Upper lobe of left lung (tissue), 6 donors: ENCODE results near the gene TYMP. TPM values are rescaled to one million over a fixed set of nuclear protein-coding genes. Genes with fewer than 3 reads are reported as not detected.

ENCODE experiments used
- ATAC-seq, 2 donors: fragments of 200-7000 bp; cut with Tn5 transposase; one replicate each; pipeline ENCODE4 v1.9.1; 2022; ENCODE audit warnings: mild to moderate bottlenecking in 2 of 2, moderate library complexity in 2 of 2; ENCODE audit not compliant: low FRiP score in 2 of 2
- DNase-seq, 2 donors: peaks; one replicate each; pipeline ENCODE4 v3.0.0-alpha.2; 2019 to 2020
- H3K27ac ChIP-seq, 4 donors: fragments of 200-600 bp; sonication (generic); one replicate each; pipeline ENCODE4 v1.5.1; 2016 to 2019
- H3K27me3 ChIP-seq, 4 donors: fragments of 200-600 bp; sonication (generic); one replicate each; pipeline ENCODE4 v1.5.1; 2017 to 2019
- H3K36me3 ChIP-seq, 4 donors: fragments of 200-600 bp; sonication (generic); one replicate each; pipeline ENCODE4 v1.5.1; 2016 to 2019
- H3K4me1 ChIP-seq, 4 donors: fragments of 200-600 bp; sonication (generic); one replicate each; pipeline ENCODE4 v1.5.1; 2018 to 2019
- H3K4me3 ChIP-seq, 4 donors: fragments of 200-600 bp; sonication (generic); one replicate each; pipeline ENCODE4 v1.5.1; 2017 to 2019; ENCODE audit warnings: mild to moderate bottlenecking in 2 of 4, moderate library complexity in 1 of 4
- H3K9me3 ChIP-seq, 4 donors: fragments of 200-600 bp; sonication (generic); one replicate each; pipeline ENCODE4 v1.5.1; 2018 to 2019
- CTCF ChIP-seq, 6 experiments: fragments of 450-650 bp in 4 of 6; fragments of 200-600 bp in 2 of 6; sonication (generic) in 2 of 6; IDR thresholded peaks; one replicate each; pipeline ENCODE4 v1.5.1; 2016 to 2019; ENCODE audit warnings: antibody characterized with exemption in 6 of 6
- EP300 ChIP-seq, 4 donors: sonication (generic); formaldehyde crosslinking; IDR thresholded peaks; one replicate each; pipeline ENCODE4 v1.5.1; 2017; ENCODE audit warnings: antibody characterized with exemption in 4 of 4, control low read depth in 2 of 4
- POLR2A ChIP-seq, 4 donors: fragments of 450-650 bp; IDR thresholded peaks; one replicate each; pipeline ENCODE4 v1.5.1; 2016 to 2017; ENCODE audit warnings: antibody characterized with exemption in 4 of 4, mild to moderate bottlenecking in 2 of 4
- POLR2AphosphoS5 ChIP-seq, 2 donors: sonication (generic); formaldehyde crosslinking; IDR thresholded peaks; one replicate each; pipeline ENCODE4 v1.5.1; 2017; ENCODE audit warnings: antibody characterized with exemption in 2 of 2
- WGBS, 2 donors: methylation state at CpG; one replicate each; pipeline ENCODE4 v1.1.5; 2017 to 2018; 5-methylcytosine and 5-hydroxymethylcytosine counted together
- total RNA-seq, 6 donors: library from RNA; depleted of rRNA in 4 of 6; stranded (reverse); fragments of >200 nt in 4 of 6; gene quantifications; one replicate each; pipeline versions ENCODE4 v1.1.0 to v1.2.1, GENCODE V29; 2016 to 2021
- donor health status: DM: no; HTN: no; CAD: no; lungs with moderate emphysema.
- donor health status: DM: no; HTN: yes; CAD: no; lungs with severe emphysema.

TYMP gene
- total RNA-seq, 6 donors from 2014 or later = 162 to 346 (median 248) TPM

DNA sequence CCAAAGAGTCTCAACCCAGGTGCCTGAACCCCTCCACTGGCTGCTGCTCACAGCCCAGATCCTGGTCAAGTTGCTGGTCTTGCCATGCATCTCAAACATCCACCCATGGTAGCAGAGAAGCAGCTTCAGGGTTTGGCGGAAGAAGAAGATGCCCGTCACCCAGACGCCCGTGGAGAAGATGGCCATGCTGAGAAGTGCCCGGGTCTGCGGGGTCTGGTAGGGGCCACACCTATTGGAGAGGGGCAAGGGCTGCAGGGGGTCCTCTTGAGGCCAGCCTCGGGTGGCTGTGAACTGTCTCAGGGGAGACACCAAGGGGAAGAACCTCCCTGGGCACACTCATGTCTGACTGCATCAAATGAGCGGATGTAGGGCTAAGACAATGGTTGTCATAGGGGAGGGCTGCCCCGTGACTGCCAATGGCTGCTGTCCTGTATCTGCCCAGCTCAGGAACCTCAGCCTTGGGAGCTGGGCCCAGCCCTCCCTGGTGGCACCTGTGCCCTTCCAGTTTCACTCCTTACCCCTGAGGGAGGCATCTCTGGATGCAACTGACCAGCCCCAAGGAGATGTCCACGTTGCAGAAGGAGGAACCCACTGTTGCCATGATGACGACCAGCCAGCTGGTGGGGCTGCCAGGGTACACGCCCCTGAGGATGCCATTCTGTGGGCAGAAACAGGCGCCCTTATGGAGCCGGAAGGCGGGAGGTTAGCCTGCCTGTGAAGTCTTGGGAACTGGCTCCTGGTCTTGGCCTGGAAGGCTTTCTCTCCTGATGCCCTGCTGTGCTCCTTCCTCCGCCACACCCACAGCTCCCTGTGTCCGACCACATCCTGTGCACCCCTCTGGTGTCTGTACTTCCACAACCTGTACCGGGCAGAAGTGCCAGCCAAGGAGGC, 47.2 kb upstream of the TYMP start:
- Histone ChIP-seq H3K27ac (no peak overlapping the region), H3K9me3 (no peaks in the 10 kb centered on the region), H3K4me1 (peaks cover 16 to 29% (median 20%) of the 10 kb centered on the region in 4 donors), H3K36me3 (peaks cover 0 to 16% (median 10%) of the 10 kb centered on the region in 4 donors), H3K4me3 (no peak overlapping the region), H3K27me3 (no peaks in the 10 kb centered on the region)
- no peak for ATAC-seq
- WGBS, 2 donors = 80 to 90% methylated on average over 11 to 18 of the region's 18 CpGs
- TF ChIP-seq CTCF (IDR thresholded peaks at IDR 0.05) = no peak
- no peak for TF ChIP-seq POLR2AphosphoS5 (IDR thresholded peaks at IDR 0.05)
- no peak for TF ChIP-seq EP300 (IDR thresholded peaks at IDR 0.05)
- TF ChIP-seq POLR2A (IDR thresholded peaks at IDR 0.05) = no peak
- no peak for DNase-seq

- peaks cover 8 to 19% (median 11%) of the 10 kb centered on the region in 4 donors for H3K4me1 ChIP-seq
- DNase-seq (no peak), ATAC-seq (no peak)
- H3K4me3 ChIP-seq = no peak overlapping the region
- no peak overlapping the region for H3K27ac ChIP-seq
- H3K9me3 ChIP-seq = no peaks in the 10 kb centered on the region
- WGBS, 2 donors = 69 to 86% methylated on average over 5 of the region's 5 CpGs
- H3K27me3 ChIP-seq = no peaks in the 10 kb centered on the region
- TF ChIP-seq CTCF (IDR thresholded peaks at IDR 0.05) (peak in 1 of 6 experiments; percentile 14), POLR2AphosphoS5 (IDR thresholded peaks at IDR 0.05) (no peak)
- H3K36me3 ChIP-seq = peaks cover 0 to 21% (median 13%) of the 10 kb centered on the region in 4 donors
Observed at GRCh38 chr22:50576070-50576469, 46.3 kb upstream of the TYMP start.

GRCh38 chr22:50575426-50575941, 45.7 kb upstream of the TYMP start:
- H3K9me3 ChIP-seq = no peaks in the 10 kb centered on the region
- no peaks in the 10 kb centered on the region for H3K27me3 ChIP-seq
- H3K4me1 ChIP-seq = peaks cover 8 to 15% (median 11%) of the 10 kb centered on the region in 4 donors
- no peak overlapping the region for H3K27ac ChIP-seq
- TF ChIP-seq POLR2AphosphoS5 (IDR thresholded peaks at IDR 0.05) = no peak
- no peak for TF ChIP-seq POLR2A (IDR thresholded peaks at IDR 0.05)
- TF ChIP-seq EP300 (IDR thresholded peaks at IDR 0.05) = no peak
- TF ChIP-seq CTCF (IDR thresholded peaks at IDR 0.05) = no peak
- peaks cover 0 to 25% (median 14%) of the 10 kb centered on the region in 4 donors for H3K36me3 ChIP-seq
- 91 to 92% methylated on average over 8 of the region's 8 CpGs for WGBS, 2 donors
- no peak overlapping the region for H3K4me3 ChIP-seq
- DNase-seq (no peak), ATAC-seq (no peak)

- 93 to 94% methylated on average over 7 to 11 of the region's 11 CpGs for WGBS, 2 donors
- TF ChIP-seq POLR2AphosphoS5 (IDR thresholded peaks at IDR 0.05) = no peak
- ATAC-seq (no peak), DNase-seq (no peak)
- peaks cover 8 to 15% (median 11%) of the 10 kb centered on the region in 4 donors for H3K4me1 ChIP-seq
- H3K27ac ChIP-seq = no peak overlapping the region
- H3K27me3 ChIP-seq = no peaks in the 10 kb centered on the region
- H3K4me3 ChIP-seq = no peak overlapping the region
- no peaks in the 10 kb centered on the region for H3K9me3 ChIP-seq
- peaks cover 0 to 32% (median 14%) of the 10 kb centered on the region in 4 donors for H3K36me3 ChIP-seq
Observed at GRCh38 chr22:50574383-50574755, 44.6 kb upstream of the TYMP start.

GRCh38 chr22:50573491-50574382, 43.9 kb upstream of the TYMP start:
- H3K4me1 ChIP-seq = peaks cover 8 to 14% (median 9%) of the 10 kb centered on the region in 4 donors
- 93 to 97% methylated on average over 11 to 26 of the region's 26 CpGs for WGBS, 2 donors
- no peaks in the 10 kb centered on the region for H3K27me3 ChIP-seq
- DNase-seq (peak in 1 of 2 donors; percentile 65), ATAC-seq (no peak)
- H3K9me3 ChIP-seq = no peaks in the 10 kb centered on the region
- H3K36me3 ChIP-seq = peaks cover 4 to 32% (median 12%) of the 10 kb centered on the region in 4 donors
- TF ChIP-seq POLR2A (IDR thresholded peaks at IDR 0.05) (no peak), EP300 (IDR thresholded peaks at IDR 0.05) (no peak), CTCF (IDR thresholded peaks at IDR 0.05) (no peak), POLR2AphosphoS5 (IDR thresholded peaks at IDR 0.05) (no peak)
- H3K27ac ChIP-seq = no peak overlapping the region
- no peak overlapping the region for H3K4me3 ChIP-seq
